Liver (tissue), 9 donors: Measurements from ENCODE around the gene ATP6V0E2. TPM values are rescaled to one million over a fixed set of nuclear protein-coding genes. Genes with fewer than 3 reads are reported as not detected.

ENCODE experiments used
- DNase-seq: peaks from one replicate; pipeline ENCODE4 v3.0.0-alpha.2; 2017; ENCODE audit warnings: low spot score
- H3K27ac ChIP-seq, 2 donors: one replicate each; pipeline ENCODE4 v1.7.0; 2013; ENCODE audit warnings: inconsistent platforms in 2 of 2, low read length in 2 of 2, control low read depth in 1 of 2, low read depth in 1 of 2, mild to moderate bottlenecking in 1 of 2
- H3K27me3 ChIP-seq, 4 donors: one replicate each; pipeline versions ENCODE4 v1.6.1 to v1.7.0; 2013; ENCODE audit warnings: low read length in 3 of 4, inconsistent platforms in 1 of 4, mild to moderate bottlenecking in 1 of 4, moderate library complexity in 1 of 4; ENCODE audit not compliant: control insufficient read depth in 4 of 4, insufficient read depth in 4 of 4
- H3K36me3 ChIP-seq, 4 donors: one replicate each; pipeline versions ENCODE4 v1.6.1 to v1.7.0; 2013; ENCODE audit warnings: low read length in 3 of 4, mild to moderate bottlenecking in 3 of 4, low read depth in 1 of 4, moderate library complexity in 1 of 4; ENCODE audit not compliant: control insufficient read depth in 4 of 4, insufficient read depth in 3 of 4
- H3K4me1 ChIP-seq, 4 donors: one replicate each; pipeline versions ENCODE4 v1.6.1 to v1.7.0; 2013; ENCODE audit warnings: low read length in 3 of 4, mild to moderate bottlenecking in 3 of 4, moderate library complexity in 1 of 4; ENCODE audit not compliant: control insufficient read depth in 4 of 4, insufficient read depth in 4 of 4
- H3K4me3 ChIP-seq, 3 donors: one replicate each; pipeline versions ENCODE4 v1.6.1 to v1.7.0; 2013; ENCODE audit warnings: low read length in 3 of 3, control low read depth in 1 of 3, low read depth in 1 of 3, mild to moderate bottlenecking in 1 of 3
- H3K9ac ChIP-seq, 2 donors: one replicate each; pipeline ENCODE4 v1.7.0; 2013; ENCODE audit warnings: low read length in 2 of 2, mild to moderate bottlenecking in 2 of 2, moderate library complexity in 2 of 2, control low read depth in 1 of 2, low read depth in 1 of 2
- H3K9me3 ChIP-seq, 4 donors: one replicate each; pipeline versions ENCODE4 v1.6.1 to v1.7.0; 2013; ENCODE audit warnings: low read length in 3 of 4; ENCODE audit not compliant: control insufficient read depth in 4 of 4
- ATF3 ChIP-seq: IDR thresholded peaks from 2 replicates; pipeline ENCODE4 v1.6.1; 2016; ENCODE audit warnings: antibody characterized with exemption
- CTCF ChIP-seq: fragments of 150-350 bp; IDR thresholded peaks from 2 replicates; pipeline ENCODE4 v1.5.1; 2017; ENCODE audit warnings: improper control_type of control experiment, low read depth, low read length; ENCODE audit not compliant: missing input control
- EGR1 ChIP-seq, 2 donors: IDR thresholded peaks; 2 replicates each; pipeline ENCODE4 v1.6.1; 2016 to 2018; ENCODE audit warnings: antibody characterized with exemption in 2 of 2, low read depth in 2 of 2
- FOXA1 ChIP-seq: IDR thresholded peaks from 2 replicates; pipeline ENCODE4 v1.6.1; 2016; ENCODE audit warnings: antibody characterized with exemption
- FOXA2 ChIP-seq: IDR thresholded peaks from 2 replicates; pipeline ENCODE4 v1.6.1; 2016; ENCODE audit warnings: antibody characterized with exemption
- GABPA ChIP-seq, 2 donors: IDR thresholded peaks in 1 of 2; conservative IDR thresholded peaks in 1 of 2; 2 replicates each; pipeline ENCODE4 v1.6.1; 2016; ENCODE audit warnings: antibody characterized with exemption in 2 of 2, mild to moderate bottlenecking in 1 of 2, moderate library complexity in 1 of 2
- HNF4A ChIP-seq, 2 donors: conservative IDR thresholded peaks; 2 replicates each; pipeline ENCODE4 v1.6.1; 2016; ENCODE audit warnings: antibody characterized with exemption in 2 of 2, mild to moderate bottlenecking in 2 of 2
- HNF4G ChIP-seq: IDR thresholded peaks from 2 replicates; pipeline ENCODE4 v1.6.1; 2016; ENCODE audit warnings: antibody characterized with exemption
- JUND ChIP-seq, 2 donors: IDR thresholded peaks; 2 replicates each; pipeline ENCODE4 v1.6.1; 2016; ENCODE audit warnings: antibody characterized with exemption in 2 of 2
- MAX ChIP-seq: IDR thresholded peaks from 2 replicates; pipeline ENCODE4 v1.6.1; 2016; ENCODE audit warnings: antibody characterized with exemption
- NR2F2 ChIP-seq: IDR thresholded peaks from 2 replicates; pipeline ENCODE4 v1.6.1; 2016; ENCODE audit warnings: antibody characterized with exemption
- RAD21 ChIP-seq, 2 donors: IDR thresholded peaks; 2 replicates each; pipeline ENCODE4 v1.6.1; 2016; ENCODE audit warnings: antibody characterized with exemption in 2 of 2, mild to moderate bottlenecking in 2 of 2
- REST ChIP-seq: IDR thresholded peaks from 2 replicates; pipeline ENCODE4 v1.6.1; 2016; ENCODE audit warnings: antibody characterized with exemption, mild to moderate bottlenecking
- RXRA ChIP-seq, 2 donors: IDR thresholded peaks; 2 replicates each; pipeline ENCODE4 v1.6.1; 2017 to 2018; ENCODE audit warnings: antibody characterized with exemption in 2 of 2, mild to moderate bottlenecking in 1 of 2
- SP1 ChIP-seq: IDR thresholded peaks from 2 replicates; pipeline ENCODE4 v1.6.1; 2018; ENCODE audit warnings: antibody characterized with exemption, mild to moderate bottlenecking
- TAF1 ChIP-seq: conservative IDR thresholded peaks from 2 replicates; pipeline ENCODE4 v1.6.1; 2016; ENCODE audit warnings: antibody characterized with exemption, mild to moderate bottlenecking
- YY1 ChIP-seq: IDR thresholded peaks from 2 replicates; pipeline ENCODE4 v1.6.1; 2016; ENCODE audit warnings: antibody characterized with exemption, mild to moderate bottlenecking
- ZBTB33 ChIP-seq: IDR thresholded peaks from 2 replicates; pipeline ENCODE4 v1.6.1; 2016; ENCODE audit warnings: antibody characterized with exemption
- WGBS: extraction: QIAGEN DNeasy Blood & Tissue Kit; methylation state at CpG from one replicate; pipeline ENCODE4 v1.1.7; 2013; 5-methylcytosine and 5-hydroxymethylcytosine counted together
- polyA plus RNA-seq, 2 donors: library from polyadenylated mRNA; stranded (reverse) in 1 of 2; unstranded in 1 of 2; fragments of 200-250 nt in 1 of 2; fragments of >200 nt in 1 of 2; fragmentation: Nextera tagmentation in 1 of 2; extraction: Ambion mirVana in 1 of 2; gene quantifications; one replicate each; pipeline versions ENCODE4 v1.2.1 to v1.2.3, GENCODE V29; 2013 to 2015
- total RNA-seq, 2 donors: library from RNA; depleted of rRNA; stranded (reverse); fragments of >200 nt; gene quantifications; one replicate each; pipeline ENCODE4 v1.2.3, GENCODE V29; 2014
- donor health status: healthy.
- donor health status: healthy.
- donor health status: healthy.
- donor health status: healthy.
- donor health status: healthy.

Gene ATP6V0E2
- total and polyA plus RNA-seq, 4 donors: 9.8 to 77.1 (median 47.5) TPM

- TF ChIP-seq EGR1 (IDR thresholded peaks at IDR 0.05; ENCODE audit: low read depth in 2 of 2) (no peak), GABPA (IDR thresholded peaks at IDR 0.05 in 1 of 2, conservative IDR thresholded peaks at IDR 0.05 in 1 of 2) (no peak), REST (no peak), MAX (no peak), SP1 (no peak), YY1 (no peak), FOXA1 (no peak), TAF1 (no peak), NR2F2 (no peak), ATF3 (no peak), JUND (IDR thresholded peaks at IDR 0.05) (no peak), RXRA (IDR thresholded peaks at IDR 0.05) (no peak), CTCF (no peak), HNF4A (conservative IDR thresholded peaks at IDR 0.05) (no peak), FOXA2 (no peak), RAD21 (IDR thresholded peaks at IDR 0.05) (no peak), ZBTB33 (no peak), HNF4G (no peak)
- Histone ChIP-seq H3K4me1 (peaks cover 0 to 2% (median 0%) of the 10 kb centered on the region in 4 donors), H3K27me3 (no peaks in the 10 kb centered on the region), H3K9ac (no peak overlapping the region), H3K4me3 (no peak overlapping the region), H3K27ac (no peak overlapping the region), H3K36me3 (peaks cover 0 to 6% (median 2%) of the 10 kb centered on the region in 4 donors), H3K9me3 (no peaks in the 10 kb centered on the region)
- 74% methylated on average over 6 of the region's 6 CpGs for WGBS
- DNase-seq: no peak
Measured at GRCh38 chr7:149844445-149844844, 29.3 kb upstream of the ATP6V0E2 start.
